Heart left ventricle (tissue), 16 donors: Measurements from ENCODE around the gene IQSEC1. TPM values are rescaled to one million over a fixed set of nuclear protein-coding genes. Genes with fewer than 3 reads are reported as not detected.

Experiments
- ATAC-seq, 4 donors: fragments of 200-7000 bp; cut with Tn5 transposase; one replicate each; pipeline ENCODE4 v1.9.1; 2020 to 2022; ENCODE audit warnings: moderate library complexity in 4 of 4, mild to moderate bottlenecking in 3 of 4, moderate number of reproducible peaks in 1 of 4
- DNase-seq, 5 donors: peaks; one replicate each; pipeline ENCODE4 v3.0.0-alpha.2; 2020
- H3K27ac ChIP-seq, 12 donors: fragments of 200-600 bp; sonication (generic) in 4 of 12; one replicate each; pipeline versions ENCODE4 v1.5.0 to v1.8.0; 2016 to 2022; ENCODE audit warnings: mild to moderate bottlenecking in 2 of 12
- H3K27me3 ChIP-seq, 9 donors: fragments of 200-600 bp; sonication (generic) in 2 of 9; one replicate each; pipeline versions ENCODE4 v1.5.1 to v1.8.0; 2016 to 2022; ENCODE audit warnings: mild to moderate bottlenecking in 3 of 9
- H3K36me3 ChIP-seq, 9 donors: fragments of 200-600 bp; sonication (generic) in 2 of 9; one replicate each; pipeline versions ENCODE4 v1.5.0 to v1.8.0; 2018 to 2022; ENCODE audit warnings: mild to moderate bottlenecking in 2 of 9
- H3K4me1 ChIP-seq, 12 donors: fragments of 200-600 bp; sonication (generic) in 4 of 12; one replicate each; pipeline versions ENCODE4 v1.5.0 to v1.8.0; 2016 to 2022; ENCODE audit warnings: mild to moderate bottlenecking in 3 of 12
- H3K4me3 ChIP-seq, 12 donors: fragments of 200-600 bp; sonication (generic) in 4 of 12; one replicate each; pipeline versions ENCODE4 v1.5.0 to v1.8.0; 2017 to 2022; ENCODE audit warnings: mild to moderate bottlenecking in 9 of 12, moderate library complexity in 4 of 12
- H3K9me3 ChIP-seq, 12 donors: fragments of 200-600 bp; sonication (generic) in 4 of 12; one replicate each; pipeline versions ENCODE4 v1.5.0 to v1.8.0; 2016 to 2022; ENCODE audit warnings: mild to moderate bottlenecking in 1 of 12
- POLR2A ChIP-seq, 2 donors: fragments of 450-650 bp; IDR thresholded peaks; one replicate each; pipeline ENCODE4 v1.6.1; 2017; ENCODE audit warnings: antibody characterized with exemption in 2 of 2, mild to moderate bottlenecking in 2 of 2, moderate library complexity in 2 of 2
- WGBS, 4 donors: extraction: QIAGEN DNeasy Blood & Tissue Kit in 2 of 4; methylation state at CpG; one replicate each; pipeline versions ENCODE4 v1.1.5 to v1.1.7; 2013 to 2018; 5-methylcytosine and 5-hydroxymethylcytosine counted together
- intact Hi-C, 10 donors: fragments of 100-400 bp; cut with DNase I; formaldehyde crosslinking; loops; one replicate each; pipeline versions ENCODE4 v1.11.1 to v1.14.2; 2022
- polyA plus RNA-seq, 2 donors: library from polyadenylated mRNA; stranded (reverse); fragments of 200-250 nt; gene quantifications; one replicate each; pipeline ENCODE4 v1.2.3, GENCODE V29; 2013
- total RNA-seq, 9 donors: library from RNA; depleted of rRNA in 2 of 9; stranded (reverse); fragments of >200 nt in 2 of 9; fragmentation: NEBNext Ultra II Directional in 3 of 9; extraction: Animal tissue kit (Norgen Biotek cat#: 25700) in 3 of 9; gene quantifications; one replicate each; pipeline versions ENCODE4 v1.1.0 to v1.2.4, GENCODE V29; 2016 to 2023
- TF ChIP-seq, protein P1 (sequence below), 12 donors: fragments of 200-600 bp; sonication (generic) in 4 of 12; IDR thresholded peaks; one replicate each; pipeline versions ENCODE4 v1.5.0 to v1.8.0; 2018 to 2022; ENCODE audit warnings: antibody characterized with exemption in 12 of 12, mild to moderate bottlenecking in 5 of 12
- donor health status: ischemic (EF 13 %, LVEDD 7.1; RV severe dilation, severe dysfunction).
- donor health status: healthy with polysubstance abuse.
- donor health status: DM: no; HTN: yes; CAD: no.
- donor health status: DM: no; HTN: no; CAD: no.
- donor health status: ischemic (EF 25% LVEDD 6.9; RV normal size, moderate dysfunction).
- donor health status: ischemic (EF 25% LVEDD 5.7; RV mildly dilated, moderate dysfunction).
- donor health status: healthy.
- donor health status: DM: yes; HTN: yes; CAD: no.
- donor health status: ischemic (EF 35%, LVEDD 5.7; RV mildly dilated, moderate dysfunction).
- donor health status: nonischemic (EF 11% LVEDD 7.7; RV severe dilation, severe dysfunction).
- donor health status: DM: yes; HTN: yes; CAD: no.
- donor health status: PGD.
- donor health status: ischemic (EF 29% LVEDD 5.4; RV normal size, mild dysfunction).
- donor health status: nonischemic (EF 23%, LVEDD 6.1; RV moderate dilation, normal function).

IQSEC1 gene
- total and polyA plus RNA-seq, 11 donors = 28.8 to 79.1 (median 62.2) TPM

DNA sequence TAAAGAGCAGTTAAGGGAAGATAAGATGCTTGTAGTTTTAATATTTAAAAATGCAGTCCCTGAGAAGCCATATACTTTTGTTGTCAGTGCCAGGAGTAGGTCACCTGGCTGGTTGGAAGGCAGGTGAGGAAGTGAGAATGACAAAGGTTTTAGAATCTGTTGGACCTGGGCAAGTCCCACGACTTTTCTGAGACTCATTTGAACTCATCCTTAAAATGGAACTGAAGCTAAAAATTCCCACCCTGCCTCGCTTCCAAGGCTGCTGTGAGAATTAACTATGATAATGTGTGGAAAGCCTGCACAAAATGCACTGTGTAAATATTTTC lies 77.1 kb downstream of the IQSEC1 start:
- 69 to 83% (median 78%) methylated on average over 2 of the region's 2 CpGs for WGBS, 4 donors
- DNase-seq (no peak), ATAC-seq (no peak)
- peaks cover 0 to 11% (median 0%) of the 10 kb centered on the region in 9 donors for H3K36me3 ChIP-seq
- H3K9me3 ChIP-seq = peaks cover 0 to 3% (median 0%) of the 10 kb centered on the region in 12 donors
- intact Hi-C loops = loop anchor here in 1 of 10 donors (5.0 to 10.0 kb wide), 2 partner anchors 104 to 459 kb away; no protein-coding TSS in a partner anchor
- H3K27me3 ChIP-seq = no peaks in the 10 kb centered on the region
- no peak for TF ChIP-seq POLR2A (IDR thresholded peaks at IDR 0.05)
- peaks cover 0 to 76% (median 25%) of the 10 kb centered on the region in 12 donors for H3K4me1 ChIP-seq
- no peak overlapping the region for H3K27ac ChIP-seq
- no peak overlapping the region for H3K4me3 ChIP-seq

DNA sequence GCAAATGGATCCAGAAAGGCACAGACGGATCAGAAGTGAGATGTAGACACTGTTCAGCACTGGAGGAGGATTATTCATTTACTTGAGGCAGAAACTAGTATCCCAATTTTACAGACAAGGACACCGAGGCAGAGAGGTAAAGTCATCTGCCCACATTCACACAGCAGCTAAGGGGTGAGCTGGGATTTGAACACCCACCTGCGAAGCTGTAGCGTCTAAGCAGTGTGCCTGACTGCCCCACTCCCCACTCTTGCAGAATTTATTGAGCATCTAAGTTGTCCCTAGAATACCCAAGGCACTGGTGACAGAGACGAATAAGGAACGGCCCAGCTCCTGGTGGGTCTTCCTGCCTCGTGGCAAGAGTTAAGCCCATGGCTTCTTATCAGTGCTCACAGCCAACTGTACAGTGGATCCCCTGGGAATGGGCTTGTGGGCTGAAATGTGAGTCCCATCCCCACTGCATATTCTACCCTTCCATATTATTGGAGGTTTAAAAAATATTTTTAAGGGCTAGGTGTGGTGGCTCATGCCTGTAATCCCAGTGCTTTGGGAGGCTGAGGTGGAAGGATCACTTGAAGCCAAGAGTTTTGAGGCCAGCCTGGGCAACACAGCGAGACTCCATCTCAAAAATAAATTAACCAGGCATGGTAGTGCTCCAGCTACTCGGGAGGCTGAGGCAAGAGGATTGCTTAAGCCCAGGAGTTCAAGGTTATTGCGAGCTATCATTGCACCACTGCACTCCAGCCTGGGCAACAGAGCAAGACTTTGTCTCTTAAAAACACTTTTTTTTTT lies 77.6 kb downstream of the IQSEC1 start:
- TF ChIP-seq, protein P1, sequence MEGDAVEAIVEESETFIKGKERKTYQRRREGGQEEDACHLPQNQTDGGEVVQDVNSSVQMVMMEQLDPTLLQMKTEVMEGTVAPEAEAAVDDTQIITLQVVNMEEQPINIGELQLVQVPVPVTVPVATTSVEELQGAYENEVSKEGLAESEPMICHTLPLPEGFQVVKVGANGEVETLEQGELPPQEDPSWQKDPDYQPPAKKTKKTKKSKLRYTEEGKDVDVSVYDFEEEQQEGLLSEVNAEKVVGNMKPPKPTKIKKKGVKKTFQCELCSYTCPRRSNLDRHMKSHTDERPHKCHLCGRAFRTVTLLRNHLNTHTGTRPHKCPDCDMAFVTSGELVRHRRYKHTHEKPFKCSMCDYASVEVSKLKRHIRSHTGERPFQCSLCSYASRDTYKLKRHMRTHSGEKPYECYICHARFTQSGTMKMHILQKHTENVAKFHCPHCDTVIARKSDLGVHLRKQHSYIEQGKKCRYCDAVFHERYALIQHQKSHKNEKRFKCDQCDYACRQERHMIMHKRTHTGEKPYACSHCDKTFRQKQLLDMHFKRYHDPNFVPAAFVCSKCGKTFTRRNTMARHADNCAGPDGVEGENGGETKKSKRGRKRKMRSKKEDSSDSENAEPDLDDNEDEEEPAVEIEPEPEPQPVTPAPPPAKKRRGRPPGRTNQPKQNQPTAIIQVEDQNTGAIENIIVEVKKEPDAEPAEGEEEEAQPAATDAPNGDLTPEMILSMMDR (IDR thresholded peaks at IDR 0.05) = no peak
- Histone ChIP-seq H3K9me3 (peaks cover 0 to 3% (median 0%) of the 10 kb centered on the region in 12 donors), H3K4me3 (peak overlapping the region in 7 of 12 donors; percentile 74 to 94 (median 83)), H3K27ac (peak overlapping the region in 11 of 12 donors; percentile 85 to 96 (median 94)), H3K27me3 (no peaks in the 10 kb centered on the region), H3K36me3 (peaks cover 0 to 5% (median 0%) of the 10 kb centered on the region in 9 donors), H3K4me1 (peaks cover 0 to 76% (median 28%) of the 10 kb centered on the region in 12 donors)
- no peak for ATAC-seq
- 76 to 85% (median 78%) methylated on average over 9 to 10 of the region's 10 CpGs for WGBS, 4 donors
- DNase-seq = peak in 1 of 5 donors; percentile 5
- intact Hi-C loops = loop anchor here in 2 of 10 donors (1.0 to 10.0 kb wide), 4 partner anchors 87 to 459 kb away; no protein-coding TSS in a partner anchor

DNA sequence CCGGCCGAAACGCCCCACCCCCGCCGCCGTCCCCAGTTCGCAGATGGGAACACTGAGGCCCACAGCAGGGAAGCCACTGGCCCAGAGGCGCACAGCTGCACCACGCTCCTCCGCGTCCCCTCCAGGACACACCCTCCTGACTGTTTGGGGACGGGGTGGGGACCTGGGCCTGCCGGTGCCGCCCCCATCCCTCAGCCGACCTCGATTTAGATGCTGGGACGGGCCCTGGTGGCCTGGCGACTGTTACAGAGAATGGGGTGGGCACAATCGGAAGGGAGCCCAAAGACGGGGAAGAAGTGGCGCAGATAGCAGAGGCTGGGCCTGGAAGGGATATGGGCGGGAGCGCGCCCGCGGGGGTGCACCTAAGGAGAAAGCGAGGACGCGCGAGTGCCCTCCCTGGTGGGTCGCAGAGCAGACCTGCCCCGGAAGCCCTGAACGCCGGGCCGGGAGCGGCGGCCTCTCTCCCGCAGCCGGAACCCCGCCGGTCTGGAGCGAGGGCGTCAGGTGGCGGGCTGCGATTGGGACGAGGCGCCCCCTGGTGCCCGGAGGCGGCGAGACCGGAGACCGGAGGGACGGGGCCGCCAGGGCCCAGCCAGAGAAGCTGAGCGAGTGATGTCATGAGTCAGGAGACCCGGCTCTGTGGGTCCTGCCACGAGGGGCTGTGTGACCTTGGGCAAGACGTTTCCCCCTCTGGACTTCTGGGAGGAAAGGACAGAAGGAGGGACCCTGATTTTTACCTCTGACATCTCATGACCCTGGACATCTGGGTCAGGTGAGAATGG lies 78.4 kb downstream of the IQSEC1 start:
- intact Hi-C loops = loop anchor here in 3 of 10 donors (1.0 to 10.0 kb wide), 5 partner anchors 62 to 460 kb away; no protein-coding TSS in a partner anchor
- H3K27me3 ChIP-seq = no peaks in the 10 kb centered on the region
- TF ChIP-seq, protein P1 (IDR thresholded peaks at IDR 0.05) = peak; percentile 87 to 98 (median 94)
- peak in 1 of 2 donors; percentile 61 for TF ChIP-seq POLR2A (IDR thresholded peaks at IDR 0.05)
- H3K36me3 ChIP-seq = no peaks in the 10 kb centered on the region
- H3K4me3 ChIP-seq = peak overlapping the region; percentile 48 to 94 (median 84)
- 0 to 1% (median 0%) methylated on average over 24 to 58 of the region's 58 CpGs for WGBS, 4 donors
- peaks cover 0 to 71% (median 31%) of the 10 kb centered on the region in 12 donors for H3K4me1 ChIP-seq
- ATAC-seq = peak; percentile 60 to 78 (median 76)
- DNase-seq = peak; percentile 90 to 94 (median 92)
- H3K9me3 ChIP-seq = peaks cover 0 to under 1% (median 0%) of the 10 kb centered on the region in 12 donors
- H3K27ac ChIP-seq = peak overlapping the region; percentile 68 to 96 (median 94)

DNA sequence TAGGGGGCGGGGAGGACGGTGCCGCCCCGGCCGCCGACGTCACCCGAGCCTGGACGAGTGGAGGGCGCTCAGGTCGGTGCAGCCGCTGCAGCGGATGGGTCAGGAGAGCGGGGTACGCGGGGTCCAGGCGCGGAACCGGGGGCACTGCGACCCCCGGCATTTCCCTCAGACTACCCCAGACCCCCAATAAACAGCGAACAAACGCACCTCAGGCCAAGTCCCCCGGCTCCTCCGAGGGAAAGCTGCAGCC lies 78.9 kb downstream of the IQSEC1 start:
- 0 to 1% (median 0%) methylated on average over 5 to 25 of the region's 25 CpGs for WGBS, 4 donors
- intact Hi-C loops = loop anchor here in 3 of 10 donors (2.0 to 10.0 kb wide), 3 partner anchors 62 to 461 kb away; no protein-coding TSS in a partner anchor
- DNase-seq = peak; percentile 65 to 82 (median 71)
- no peaks in the 10 kb centered on the region for H3K36me3 ChIP-seq
- peaks cover 0 to 68% (median 30%) of the 10 kb centered on the region in 12 donors for H3K4me1 ChIP-seq
- H3K27ac ChIP-seq = peak overlapping the region; percentile 68 to 96 (median 94)
- no peaks in the 10 kb centered on the region for H3K27me3 ChIP-seq
- TF ChIP-seq, protein P1 (IDR thresholded peaks at IDR 0.05) = no peak
- TF ChIP-seq POLR2A (IDR thresholded peaks at IDR 0.05) = no peak
- peak overlapping the region; percentile 48 to 94 (median 84) for H3K4me3 ChIP-seq
- ATAC-seq = peak in 3 of 4 donors; percentile 53 to 66 (median 65)
- H3K9me3 ChIP-seq = no peaks in the 10 kb centered on the region
